Stimulated activated naive B cell treated with anti-CD40 and anti-IgM and Interleukin-4, amounts not matched to agents 10 μg/mL and 1 μg/mL and 100 μg/mL, for 72 hours (primary cell): ENCODE data around the gene GPR21.

Experiments used
- ATAC-seq, 2 donors: fragments of 150-1000 bp; cut with Tn5 transposase; replicated peaks; 2 replicates each; pipeline ENCODE4 v1.10.0; 2021; ENCODE audit warnings: moderate library complexity in 1 of 2
- DNase-seq: peaks from one replicate; pipeline ENCODE4 v3.0.0; 2021
- H3K27ac Mint-ChIP-seq: one replicate; pipeline ENCODE4 v1.8.0; 2022; ENCODE audit warnings: mild to moderate bottlenecking, mixed read lengths
- H3K27me3 Mint-ChIP-seq, 2 donors: one replicate each; pipeline ENCODE4 v1.8.0; 2022; ENCODE audit warnings: mixed read lengths in 2 of 2
- H3K36me3 Mint-ChIP-seq, 2 donors: one replicate each; pipeline ENCODE4 v1.8.0; 2022; ENCODE audit warnings: mixed read lengths in 2 of 2, mild to moderate bottlenecking in 1 of 2
- H3K4me1 Mint-ChIP-seq, 2 donors: one replicate each; pipeline ENCODE4 v1.8.0; 2022; ENCODE audit warnings: mixed read lengths in 2 of 2, mild to moderate bottlenecking in 1 of 2
- H3K4me3 Mint-ChIP-seq, 2 donors: one replicate each; pipeline ENCODE4 v1.8.0; 2022; ENCODE audit warnings: mild to moderate bottlenecking in 2 of 2, mixed read lengths in 2 of 2, moderate library complexity in 1 of 2
- H3K9me3 Mint-ChIP-seq, 2 donors: one replicate each; pipeline ENCODE4 v1.8.0; 2022; ENCODE audit warnings: mixed read lengths in 2 of 2, mild to moderate bottlenecking in 1 of 2

The GPR21 gene

DNA sequence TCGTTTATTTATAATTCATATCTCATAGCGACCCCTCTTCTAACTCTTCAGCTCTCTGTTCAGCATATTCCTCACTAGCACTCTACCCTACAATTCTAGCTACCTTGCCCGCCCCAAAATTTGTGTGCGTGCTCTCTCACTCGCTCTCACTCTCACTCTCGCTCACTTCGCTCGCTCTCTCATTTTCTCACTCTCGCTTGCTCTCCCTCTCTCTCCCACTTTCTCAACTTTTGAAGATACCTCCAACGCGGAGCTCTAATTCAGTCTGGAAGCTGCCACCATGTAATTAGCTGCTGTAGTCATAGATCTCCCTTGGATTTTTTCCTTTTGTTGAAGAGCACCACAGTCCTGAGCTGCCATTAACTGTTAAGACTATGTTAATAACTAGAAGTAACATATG, 30.4 kb downstream of the GPR21 start:
- no peak overlapping the region for H3K4me3 Mint-ChIP-seq
- H3K27ac Mint-ChIP-seq = no peak overlapping the region
- peaks cover 1 to 4% of the 10 kb centered on the region in 2 donors for H3K4me1 Mint-ChIP-seq
- H3K36me3 Mint-ChIP-seq = peaks cover 25 to 36% of the 10 kb centered on the region in 2 donors
- H3K27me3 Mint-ChIP-seq = no peaks in the 10 kb centered on the region
- no peaks in the 10 kb centered on the region for H3K9me3 Mint-ChIP-seq
- DNase-seq = no peak
- ATAC-seq = no peak

DNA sequence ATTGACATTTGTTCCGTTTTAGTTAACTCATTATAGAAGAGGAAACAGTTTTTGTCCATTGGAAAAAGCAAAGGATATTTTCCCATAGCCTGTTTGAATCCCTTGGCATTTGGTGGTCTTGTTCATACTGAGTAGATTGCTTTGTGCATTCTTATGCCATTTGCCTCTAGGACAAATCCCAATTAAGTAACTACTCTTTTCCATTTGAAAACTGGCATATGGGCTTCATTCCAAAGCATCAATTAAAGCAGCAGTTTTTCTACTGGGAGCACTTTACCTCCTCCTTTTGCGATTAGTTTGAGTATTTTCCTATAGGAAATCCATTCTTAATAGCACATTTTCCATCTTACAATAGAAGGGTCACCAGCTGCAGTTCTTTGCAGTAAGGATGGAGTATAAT, 31.2 kb downstream of the GPR21 start:
- peaks cover 3 to 10% of the 10 kb centered on the region in 2 donors for H3K4me1 Mint-ChIP-seq
- H3K36me3 Mint-ChIP-seq = peaks cover 26 to 41% of the 10 kb centered on the region in 2 donors
- H3K27me3 Mint-ChIP-seq = no peaks in the 10 kb centered on the region

DNA sequence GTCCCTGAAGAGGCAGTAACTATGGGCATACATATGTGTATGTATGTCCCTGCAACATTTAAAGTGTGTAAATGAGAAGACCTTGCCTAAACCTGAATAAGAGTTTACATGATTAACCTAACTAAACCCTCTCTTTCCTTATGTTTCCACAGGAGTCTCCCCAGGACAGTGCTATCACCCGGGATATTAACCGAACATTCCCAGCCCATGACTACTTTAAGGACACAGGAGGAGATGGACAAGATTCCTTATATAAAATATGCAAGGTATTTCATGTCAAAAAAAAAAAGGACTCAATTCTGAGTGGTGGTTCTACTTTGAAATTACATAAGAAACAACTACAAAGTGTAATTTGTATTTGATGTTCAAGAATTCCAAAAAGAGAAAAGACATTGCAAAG, 31.7 kb downstream of the GPR21 start:
- H3K9me3 Mint-ChIP-seq = no peaks in the 10 kb centered on the region
- no peaks in the 10 kb centered on the region for H3K27me3 Mint-ChIP-seq
- ATAC-seq = no peak
- peaks cover 4 to 10% of the 10 kb centered on the region in 2 donors for H3K4me1 Mint-ChIP-seq
- H3K36me3 Mint-ChIP-seq = peaks cover 29 to 46% of the 10 kb centered on the region in 2 donors
- DNase-seq = no peak
- H3K27ac Mint-ChIP-seq = no peak overlapping the region
- no peak overlapping the region for H3K4me3 Mint-ChIP-seq

More for the DNA sequence above, 31.2 kb downstream of the GPR21 start:
- Mint-ChIP-seq H3K9me3 (no peaks in the 10 kb centered on the region), H3K4me3 (no peak overlapping the region), H3K27ac (no peak overlapping the region)
- ATAC-seq (no peak), DNase-seq (no peak)

DNA sequence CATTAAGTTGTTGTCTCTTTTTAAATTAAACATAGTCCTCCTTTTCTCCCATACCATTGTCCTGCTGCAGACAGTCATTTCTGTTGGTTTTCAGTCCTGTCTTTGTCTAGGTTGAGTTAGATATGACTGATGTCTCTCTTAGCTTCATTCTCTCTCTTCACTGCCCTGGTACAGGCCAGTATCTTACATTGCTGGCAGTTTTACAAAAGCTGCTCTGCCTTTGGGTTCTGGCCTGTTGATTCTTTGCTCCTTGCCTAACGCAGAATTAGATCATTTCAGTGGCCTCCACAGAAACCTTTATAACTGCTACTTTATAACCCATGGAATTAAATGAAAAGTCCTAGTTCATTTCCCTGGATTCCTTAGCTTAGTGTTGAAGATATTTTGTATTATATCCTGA, 33.7 kb downstream of the GPR21 start:
- Mint-ChIP-seq H3K4me3 (no peak overlapping the region), H3K27ac (no peak overlapping the region), H3K27me3 (no peaks in the 10 kb centered on the region), H3K9me3 (no peaks in the 10 kb centered on the region), H3K36me3 (peaks cover 35 to 60% of the 10 kb centered on the region in 2 donors), H3K4me1 (peaks cover 7 to 10% of the 10 kb centered on the region in 2 donors)
- ATAC-seq = no peak
- DNase-seq = no peak

DNA sequence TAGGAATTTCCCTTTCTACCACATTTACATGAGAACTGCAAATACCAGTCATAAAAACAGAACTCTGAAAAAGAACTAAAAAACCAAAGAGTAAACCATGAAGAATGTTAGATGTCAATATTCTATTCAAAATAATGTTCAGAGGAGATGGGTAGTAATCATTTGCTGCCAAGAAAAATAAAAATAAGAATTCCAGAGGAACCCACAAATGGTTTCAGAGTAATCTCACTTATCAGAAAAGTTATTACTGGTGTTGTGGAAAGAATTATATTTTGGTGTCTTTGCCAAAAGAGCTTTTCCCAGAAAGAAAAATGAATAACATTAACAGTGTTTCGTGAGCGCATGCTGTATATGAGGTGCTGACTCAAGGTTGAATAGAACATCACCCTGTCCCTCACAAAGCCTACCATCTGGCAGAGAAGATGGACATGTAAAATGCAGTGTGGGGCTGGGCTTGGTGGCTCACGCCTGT, 35.6 kb downstream of the GPR21 start:
- Mint-ChIP-seq H3K36me3 (peaks cover 31 to 63% of the 10 kb centered on the region in 2 donors), H3K27ac (no peak overlapping the region), H3K4me1 (peaks cover 9 to 23% of the 10 kb centered on the region in 2 donors), H3K4me3 (no peak overlapping the region), H3K9me3 (no peaks in the 10 kb centered on the region), H3K27me3 (no peaks in the 10 kb centered on the region)
- DNase-seq = no peak
- ATAC-seq = peak; percentile 48 to 56

DNA sequence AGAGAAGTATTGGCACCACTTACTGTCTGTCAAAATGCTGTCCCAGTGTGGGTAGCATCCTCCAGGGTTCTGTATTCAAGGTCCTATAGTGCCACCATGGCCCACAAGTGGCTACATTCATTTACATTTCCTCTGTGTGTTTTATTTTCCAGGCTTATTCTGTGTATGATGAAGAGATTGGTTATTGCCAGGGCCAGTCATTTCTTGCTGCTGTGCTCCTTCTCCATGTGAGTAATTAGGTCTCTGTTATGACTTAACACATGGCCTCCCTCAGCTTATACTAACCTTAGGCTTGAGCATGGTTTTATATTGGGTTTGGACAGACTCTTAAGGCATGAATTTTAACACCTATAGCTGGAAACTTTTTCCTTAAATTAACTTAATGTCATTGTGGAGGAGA, 36.7 kb downstream of the GPR21 start:
- peak; percentile 54 to 71 for ATAC-seq
- no peak overlapping the region for H3K27ac Mint-ChIP-seq
- no peaks in the 10 kb centered on the region for H3K9me3 Mint-ChIP-seq
- no peaks in the 10 kb centered on the region for H3K27me3 Mint-ChIP-seq
- H3K4me1 Mint-ChIP-seq = peaks cover 9 to 23% of the 10 kb centered on the region in 2 donors
- no peak overlapping the region for H3K4me3 Mint-ChIP-seq
- no peak for DNase-seq
- peaks cover 30 to 66% of the 10 kb centered on the region in 2 donors for H3K36me3 Mint-ChIP-seq

DNA sequence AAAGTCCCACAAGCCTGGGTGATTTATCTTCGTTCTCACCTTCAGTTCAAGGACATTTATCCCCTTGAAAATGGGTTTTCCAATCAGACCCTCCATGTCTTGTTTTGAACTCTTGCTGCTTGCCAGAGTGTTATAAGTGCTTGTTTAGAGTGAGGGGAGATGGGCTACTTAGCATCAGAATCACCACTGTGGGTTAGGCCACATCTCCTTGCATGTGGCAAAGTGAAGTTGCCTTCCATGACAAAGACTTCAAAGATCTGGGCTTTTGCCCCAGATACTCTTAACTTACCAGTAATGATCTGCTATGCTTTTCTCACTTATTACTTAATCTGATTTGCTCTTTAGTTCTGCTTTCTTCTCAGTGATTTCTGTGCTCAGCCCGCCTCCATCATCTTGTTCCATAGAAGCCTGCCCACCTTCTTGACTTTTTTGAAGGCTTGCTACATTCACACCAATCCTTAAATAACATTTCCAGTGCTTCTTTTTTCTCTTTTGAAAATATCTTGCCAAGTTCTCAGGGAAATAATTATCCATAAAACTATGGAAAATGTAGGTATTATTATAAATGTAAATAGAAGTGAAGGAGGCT, 39.0 kb downstream of the GPR21 start:
- peaks cover 23 to 49% of the 10 kb centered on the region in 2 donors for H3K36me3 Mint-ChIP-seq
- H3K9me3 Mint-ChIP-seq = no peaks in the 10 kb centered on the region
- H3K27ac Mint-ChIP-seq = no peak overlapping the region

DNA sequence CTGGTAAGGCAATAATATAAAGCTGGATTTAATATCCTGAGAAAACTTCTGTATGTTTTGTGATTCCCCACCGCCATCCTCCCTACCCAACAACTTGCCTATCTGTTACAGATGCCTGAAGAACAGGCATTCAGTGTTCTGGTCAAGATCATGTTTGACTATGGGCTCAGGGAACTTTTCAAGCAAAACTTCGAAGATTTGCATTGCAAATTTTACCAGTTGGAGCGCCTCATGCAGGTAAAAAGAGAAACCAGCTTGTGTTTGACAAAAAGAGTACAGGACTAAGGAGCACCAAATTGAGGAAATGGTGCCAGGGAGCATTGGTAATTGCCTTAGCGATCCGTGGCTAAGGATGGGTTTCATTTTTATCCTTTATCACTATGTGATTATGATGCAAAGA, 40.0 kb downstream of the GPR21 start:
- H3K27me3 Mint-ChIP-seq = no peaks in the 10 kb centered on the region
- no peaks in the 10 kb centered on the region for H3K9me3 Mint-ChIP-seq
- no peak overlapping the region for H3K4me3 Mint-ChIP-seq
- no peak for DNase-seq
- H3K4me1 Mint-ChIP-seq = peaks cover 9 to 23% of the 10 kb centered on the region in 2 donors
- peaks cover 20 to 45% of the 10 kb centered on the region in 2 donors for H3K36me3 Mint-ChIP-seq
- H3K27ac Mint-ChIP-seq = no peak overlapping the region
- no peak for ATAC-seq

More for the DNA sequence above, 39.0 kb downstream of the GPR21 start:
- ATAC-seq (no peak), DNase-seq (no peak)
- peaks cover 9 to 23% of the 10 kb centered on the region in 2 donors for H3K4me1 Mint-ChIP-seq
- H3K4me3 Mint-ChIP-seq = no peak overlapping the region
- no peaks in the 10 kb centered on the region for H3K27me3 Mint-ChIP-seq

DNA sequence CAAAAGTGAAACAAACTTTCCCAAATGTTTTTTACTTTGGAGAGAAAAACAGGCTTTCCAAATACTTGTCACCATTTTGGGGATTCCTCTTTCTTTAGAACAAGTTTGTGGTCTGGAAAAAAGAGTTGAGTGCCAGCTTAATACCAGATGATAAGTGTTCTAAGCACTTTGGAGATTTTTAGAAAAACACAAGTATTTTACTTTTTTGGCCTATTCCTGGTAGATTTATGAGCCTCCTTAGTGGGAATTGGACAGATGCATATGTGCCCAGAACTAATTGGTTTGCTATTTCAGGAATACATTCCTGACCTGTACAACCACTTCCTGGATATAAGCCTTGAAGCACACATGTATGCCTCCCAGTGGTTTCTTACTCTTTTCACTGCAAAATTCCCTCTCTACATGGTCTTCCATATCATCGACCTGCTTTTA, 40.5 kb downstream of the GPR21 start:
- Mint-ChIP-seq H3K4me3 (no peak overlapping the region), H3K27me3 (no peaks in the 10 kb centered on the region), H3K36me3 (peaks cover 26 to 46% of the 10 kb centered on the region in 2 donors), H3K4me1 (peaks cover 7 to 18% of the 10 kb centered on the region in 2 donors), H3K9me3 (no peaks in the 10 kb centered on the region), H3K27ac (no peak overlapping the region)
- DNase-seq (no peak), ATAC-seq (no peak)

DNA sequence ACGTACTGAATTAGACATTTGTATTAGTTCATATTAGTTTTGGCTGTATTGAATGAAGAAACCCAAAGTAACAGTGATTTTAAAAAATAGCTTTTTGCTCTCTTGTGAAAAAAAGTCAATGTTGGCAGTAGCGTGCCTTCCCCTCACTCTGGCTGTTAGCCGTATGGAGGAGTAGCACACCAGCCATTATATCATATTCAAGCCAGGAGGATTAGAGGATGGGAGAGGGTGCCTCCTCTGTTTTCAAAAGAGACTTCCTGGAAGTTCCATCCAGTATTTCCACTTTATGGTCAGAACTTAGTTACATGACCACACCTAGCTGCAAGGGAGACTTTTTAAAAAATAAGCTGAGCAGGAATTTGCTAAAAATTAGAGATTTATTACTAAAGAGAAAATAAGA, 41.2 kb downstream of the GPR21 start:
- Mint-ChIP-seq H3K4me1 (peaks cover 8 to 13% of the 10 kb centered on the region in 2 donors), H3K36me3 (peaks cover 28 to 47% of the 10 kb centered on the region in 2 donors), H3K27me3 (no peaks in the 10 kb centered on the region), H3K4me3 (no peak overlapping the region), H3K9me3 (no peaks in the 10 kb centered on the region), H3K27ac (no peak overlapping the region)
- ATAC-seq (no peak), DNase-seq (no peak)

DNA sequence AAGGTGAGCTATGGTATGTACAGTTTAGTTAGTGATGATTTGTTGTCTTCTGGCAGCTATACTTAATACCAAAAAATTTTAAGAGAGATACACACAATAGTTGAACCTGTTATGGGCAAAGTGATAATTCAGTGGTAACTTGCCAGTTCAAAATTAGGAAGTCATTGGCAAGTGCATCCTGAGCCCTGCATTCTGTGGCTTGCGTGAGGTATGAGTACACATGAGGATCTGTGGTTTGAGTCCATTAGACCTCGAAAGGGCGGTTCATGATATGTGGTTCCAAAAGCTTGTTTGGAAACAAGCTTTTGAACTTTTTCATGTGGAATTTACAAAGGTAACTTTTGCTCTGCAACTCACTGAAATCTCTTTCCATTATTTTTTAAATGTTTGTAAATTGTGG, 47.0 kb downstream of the GPR21 start:
- Mint-ChIP-seq H3K4me3 (no peak overlapping the region), H3K27ac (peak overlapping the region; percentile 47), H3K4me1 (peaks cover 14 to 18% of the 10 kb centered on the region in 2 donors), H3K27me3 (no peaks in the 10 kb centered on the region), H3K36me3 (peaks cover 31 to 52% of the 10 kb centered on the region in 2 donors), H3K9me3 (no peaks in the 10 kb centered on the region)
- DNase-seq = no peak
- ATAC-seq = peak; percentile 56 to 68

DNA sequence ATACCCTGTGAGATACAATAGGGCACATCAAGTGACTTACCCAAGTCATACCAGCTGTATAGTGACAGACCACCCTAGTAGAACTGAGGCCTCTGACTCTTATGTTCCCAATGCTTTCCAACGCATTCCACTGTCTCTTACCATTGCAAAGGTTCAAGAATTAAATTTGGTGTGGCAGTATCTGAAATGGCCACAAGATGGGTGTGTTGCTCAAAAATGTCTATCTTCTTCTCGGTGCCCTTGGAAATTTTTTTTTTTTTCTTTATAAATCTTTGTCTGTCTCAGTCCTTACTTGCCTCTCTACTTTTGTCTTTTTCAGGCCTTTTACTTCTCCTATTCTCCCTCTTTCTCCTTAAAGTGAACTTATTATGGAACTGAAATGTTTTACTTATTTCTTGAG, 48.4 kb downstream of the GPR21 start:
- peaks cover 39 to 64% of the 10 kb centered on the region in 2 donors for H3K36me3 Mint-ChIP-seq
- no peak for DNase-seq
- H3K4me3 Mint-ChIP-seq = no peak overlapping the region
- no peaks in the 10 kb centered on the region for H3K27me3 Mint-ChIP-seq
- ATAC-seq = peak; percentile 59 to 72
- H3K27ac Mint-ChIP-seq = peak overlapping the region; percentile 82
- H3K4me1 Mint-ChIP-seq = peaks cover 19 to 27% of the 10 kb centered on the region in 2 donors
- no peaks in the 10 kb centered on the region for H3K9me3 Mint-ChIP-seq

DNA sequence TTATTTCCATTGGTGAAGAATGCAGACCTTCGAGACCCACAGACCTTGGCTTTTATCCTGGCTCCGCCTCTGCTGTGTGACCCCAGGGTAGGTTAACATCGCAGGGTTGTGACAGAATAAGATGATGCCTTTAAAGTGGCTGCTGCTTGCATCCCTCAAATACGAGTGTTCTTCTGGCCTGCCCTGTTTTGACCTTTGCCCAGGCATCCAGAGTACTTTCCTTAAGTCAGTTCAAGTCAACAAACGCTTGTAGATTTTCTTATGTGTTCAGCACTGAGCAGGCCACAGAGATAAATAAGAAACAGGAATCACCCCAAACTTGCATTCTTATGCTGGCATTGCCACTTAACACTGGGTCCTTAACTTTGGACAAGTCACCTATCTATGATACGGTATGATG, 50.2 kb downstream of the GPR21 start:
- Mint-ChIP-seq H3K4me1 (peaks cover 21 to 32% of the 10 kb centered on the region in 2 donors), H3K36me3 (peaks cover 36 to 75% of the 10 kb centered on the region in 2 donors), H3K27ac (no peak overlapping the region), H3K4me3 (no peak overlapping the region), H3K9me3 (no peaks in the 10 kb centered on the region), H3K27me3 (no peaks in the 10 kb centered on the region)
- no peak for ATAC-seq
- no peak for DNase-seq

DNA sequence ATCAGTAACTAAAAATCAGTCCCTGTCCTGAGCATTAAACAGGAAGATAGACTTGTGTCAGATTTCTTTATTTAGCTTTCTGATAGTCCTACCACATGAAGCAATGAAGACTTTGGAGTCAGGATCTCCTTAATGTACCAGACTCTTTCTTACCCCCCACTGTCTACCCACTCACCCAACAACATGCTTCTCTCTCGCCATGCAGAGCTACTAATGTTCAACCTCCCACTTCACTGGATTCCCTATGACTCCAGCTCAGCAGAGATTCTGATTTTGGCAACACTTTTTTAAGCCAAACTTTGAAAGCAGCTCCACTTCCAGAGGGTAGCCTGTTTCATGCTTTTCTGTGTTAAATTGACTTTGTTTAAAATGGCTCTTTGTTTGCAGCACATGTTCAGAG, 50.8 kb downstream of the GPR21 start:
- ATAC-seq = no peak
- H3K4me3 Mint-ChIP-seq = no peak overlapping the region
- no peaks in the 10 kb centered on the region for H3K9me3 Mint-ChIP-seq
- DNase-seq = no peak
- H3K36me3 Mint-ChIP-seq = peaks cover 32 to 74% of the 10 kb centered on the region in 2 donors
- no peaks in the 10 kb centered on the region for H3K27me3 Mint-ChIP-seq
- H3K27ac Mint-ChIP-seq = no peak overlapping the region
- peaks cover 24 to 37% of the 10 kb centered on the region in 2 donors for H3K4me1 Mint-ChIP-seq
